Stromal cell of bone marrow (primary cell): Measurements from ENCODE around the gene HLA-DMB.

Source experiments
- DNase-seq: peaks from one replicate; pipeline ENCODE4 v3.0.0-alpha.2; 2012; ENCODE audit warnings: low read depth

HLA-DMB gene

DNA sequence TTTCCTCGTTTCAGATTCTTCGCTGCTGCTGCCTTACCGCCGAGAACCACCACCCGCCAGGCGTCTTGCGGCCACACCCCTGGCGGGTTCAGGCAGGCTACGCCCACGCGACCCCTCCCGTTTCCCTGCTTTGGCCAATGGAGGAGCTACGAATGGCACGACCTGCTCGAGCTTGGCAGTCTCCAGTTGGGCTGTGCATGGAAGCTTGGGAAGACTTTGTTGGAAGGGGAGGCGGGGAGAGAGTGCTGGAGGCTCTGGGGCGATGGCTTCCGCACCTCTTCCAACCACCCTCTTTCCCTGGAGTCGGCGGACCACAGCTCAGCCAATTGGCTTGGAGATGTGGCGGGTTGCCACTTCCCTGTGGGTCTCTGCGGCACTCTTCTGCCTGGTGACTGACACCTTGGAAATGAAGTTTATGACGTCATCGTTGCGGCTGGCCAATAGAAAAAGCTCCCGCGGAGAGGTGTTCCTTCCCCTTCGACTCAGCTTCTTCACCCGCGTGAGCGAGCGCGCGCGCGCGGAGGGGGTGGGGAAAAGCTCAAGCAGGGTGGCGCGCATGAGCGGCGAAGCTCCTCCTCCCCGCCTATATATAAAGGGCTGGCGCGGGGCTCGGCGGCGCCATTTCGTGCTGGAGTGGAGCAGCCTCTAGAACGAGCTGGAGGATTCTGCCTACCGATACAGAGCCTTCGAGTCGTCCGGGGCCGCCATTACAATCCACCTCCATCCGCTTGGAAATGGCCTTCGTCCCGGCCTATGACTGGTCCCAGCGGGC, 30.9 kb upstream of the HLA-DMB start:
- DNase-seq = peak; percentile 100

DNA sequence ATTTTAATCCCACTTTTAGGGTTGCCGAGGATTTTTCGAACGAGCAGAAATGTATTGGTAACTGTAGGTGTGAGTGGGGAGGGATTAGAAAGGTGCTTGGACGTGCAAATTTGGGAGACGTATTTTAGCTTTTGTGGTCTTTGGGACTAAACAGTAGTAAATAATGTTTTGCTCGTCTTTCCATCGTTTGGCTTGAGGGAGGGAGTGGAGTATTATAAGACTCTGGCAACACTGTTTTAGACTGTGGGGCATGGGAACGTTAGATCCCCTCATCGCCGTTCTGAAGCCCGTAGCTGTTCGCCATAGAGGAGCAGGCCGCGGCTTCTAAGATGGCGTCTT, 30.4 kb upstream of the HLA-DMB start:
- no peak for DNase-seq

DNA sequence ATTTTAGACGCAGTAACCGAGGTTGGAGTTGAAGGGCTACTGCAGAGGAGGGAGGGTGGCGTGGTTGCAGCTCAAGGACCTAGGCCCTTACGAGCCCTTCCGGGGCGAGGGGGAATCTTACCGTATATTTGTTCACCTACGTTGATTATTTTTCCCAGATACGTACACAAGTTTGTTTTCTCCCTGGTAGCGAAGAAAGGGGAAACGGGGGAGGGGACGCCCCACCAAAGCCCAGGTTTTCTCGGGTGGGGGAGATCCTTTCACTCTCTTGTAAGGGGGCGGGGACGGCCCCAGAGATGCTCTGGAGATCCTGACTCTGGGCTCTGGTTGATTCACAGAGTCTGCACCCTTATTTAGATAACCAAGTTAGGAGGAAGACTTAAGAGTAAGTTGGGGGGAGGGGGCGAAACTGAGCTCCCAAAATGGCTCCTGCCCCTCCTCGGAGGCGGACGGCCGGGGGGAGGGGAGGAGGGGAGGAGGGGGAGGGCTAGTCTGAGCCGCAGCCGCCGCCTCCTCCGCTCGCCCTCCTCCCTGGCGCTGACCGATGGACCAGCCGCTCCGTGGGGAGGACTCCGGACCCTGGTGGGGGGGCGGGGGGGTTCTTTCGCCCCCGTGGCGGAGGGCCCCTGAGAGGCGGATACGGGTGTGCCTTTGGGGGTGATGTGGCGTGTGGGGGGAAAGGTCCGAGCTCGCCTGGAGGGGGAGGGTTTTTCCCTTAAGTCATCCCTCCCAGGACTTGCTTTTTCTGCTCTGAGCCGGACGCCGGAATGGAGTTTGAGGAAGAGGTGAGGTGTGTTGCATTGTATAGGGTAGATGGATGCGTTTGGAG, 29.8 kb upstream of the HLA-DMB start:
- peak; percentile 83 for DNase-seq

DNA sequence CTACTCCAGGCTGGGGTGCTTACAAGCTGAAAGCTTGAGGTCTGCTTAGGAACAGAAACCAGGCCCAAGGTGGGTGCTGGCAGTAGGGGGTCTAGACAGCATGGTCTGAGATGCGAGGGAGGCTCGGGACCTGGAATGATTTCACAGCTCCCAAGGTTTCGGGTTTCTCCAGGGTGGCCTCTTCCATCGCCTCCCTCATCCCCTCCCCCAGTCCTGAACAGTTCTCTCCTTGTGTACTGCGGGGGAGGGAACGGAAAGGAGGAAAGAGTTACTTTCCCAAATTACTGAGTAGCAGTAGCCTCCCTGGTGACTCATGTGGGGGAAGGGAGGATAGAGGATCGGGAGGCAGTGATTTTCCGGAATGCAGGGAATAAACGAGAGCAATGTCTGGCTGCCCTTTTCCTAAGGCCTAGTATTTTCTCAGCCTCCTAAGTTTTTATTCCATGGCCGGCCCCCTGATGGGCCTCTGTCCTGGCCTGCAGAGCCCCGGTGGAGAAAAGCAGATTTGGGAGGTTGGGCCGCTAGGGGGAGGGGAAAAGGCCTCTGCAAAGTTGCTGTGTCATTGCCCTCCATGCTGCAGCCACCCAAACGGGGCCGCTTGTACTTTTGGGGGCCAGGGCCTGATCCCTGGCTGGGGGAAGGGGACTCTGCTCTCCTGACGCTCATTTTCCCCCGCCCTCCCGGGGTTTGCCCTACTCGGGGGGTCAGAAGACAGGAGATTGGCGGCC, 29.0 kb upstream of the HLA-DMB start:
- peak; percentile 97 for DNase-seq

DNA sequence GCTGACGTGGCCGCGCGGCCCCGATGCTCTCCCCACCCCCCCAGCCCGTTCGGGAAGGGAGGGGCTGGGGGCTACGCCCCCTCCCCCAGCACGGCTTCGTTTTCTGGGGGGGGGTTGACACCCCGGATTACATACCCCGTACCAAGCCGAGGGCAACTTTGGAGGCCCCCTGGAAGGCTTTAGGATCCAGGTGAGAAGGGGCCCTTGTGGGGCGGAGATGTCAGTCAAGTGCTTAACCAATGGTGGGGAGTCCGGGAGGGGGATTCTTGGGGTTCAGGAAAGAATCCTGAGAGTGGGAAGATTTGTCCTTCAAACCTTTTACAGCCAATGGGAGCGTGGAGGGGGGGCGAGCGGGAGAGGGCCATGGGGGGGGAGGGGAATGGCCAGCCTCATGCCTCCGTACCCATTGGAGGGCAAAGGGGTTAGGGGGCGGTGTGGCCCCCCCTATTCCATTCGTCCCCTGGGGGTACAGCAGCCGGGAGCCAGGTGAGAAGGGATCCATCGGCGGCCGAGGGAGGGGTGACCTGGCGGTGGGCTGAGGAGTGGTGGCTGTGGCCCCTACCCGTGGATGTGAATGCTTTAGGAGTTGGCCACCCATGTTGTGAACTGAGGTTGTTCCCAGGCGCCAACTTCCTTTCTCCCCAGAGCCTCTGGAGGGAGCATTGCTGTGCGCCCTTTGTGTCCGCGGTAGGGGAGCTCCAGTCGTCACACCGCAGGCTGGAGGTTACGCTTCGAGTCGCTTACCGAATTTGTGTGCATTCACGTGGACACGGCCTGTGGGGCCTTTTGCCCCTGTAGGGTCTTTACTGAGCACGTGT, 28.2 kb upstream of the HLA-DMB start:
- DNase-seq = peak; percentile 56

DNA sequence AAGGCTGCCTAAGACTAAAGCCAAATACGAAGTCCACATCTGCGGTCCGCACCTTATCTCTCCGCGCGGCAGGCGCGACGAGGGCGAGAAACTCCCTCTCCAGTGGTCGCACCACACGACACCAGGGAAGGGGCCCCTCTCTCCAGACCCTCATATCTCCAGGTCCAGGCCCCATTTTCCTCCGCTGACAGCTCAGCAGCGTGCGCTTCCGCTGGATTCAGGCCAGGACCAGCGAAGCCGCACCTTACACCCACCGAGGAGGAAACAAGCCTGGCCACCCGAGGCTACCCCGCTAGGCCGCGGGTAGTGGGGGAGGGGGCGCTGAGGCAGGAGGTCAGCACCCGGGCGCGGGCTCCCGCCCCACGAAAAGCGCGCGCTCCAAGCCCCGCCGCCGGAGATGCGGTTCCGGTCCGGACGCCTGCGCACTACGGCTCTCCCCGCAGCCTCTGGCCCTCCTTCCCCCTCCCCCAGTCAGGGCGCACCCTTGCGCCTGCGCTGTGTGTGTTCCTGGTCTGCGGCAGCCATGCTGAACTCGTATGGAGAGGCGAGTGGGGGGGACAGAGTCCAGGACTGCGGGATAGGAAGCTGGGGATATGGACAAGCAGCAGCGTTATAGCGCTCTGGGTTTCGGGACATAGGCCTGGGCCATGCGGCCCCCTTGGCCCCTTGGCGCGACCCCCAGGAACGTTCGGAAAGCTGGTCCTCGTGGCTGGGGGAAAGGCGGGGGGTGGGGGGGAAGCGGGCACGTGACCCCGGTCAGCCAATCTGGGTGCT, 27.5 kb upstream of the HLA-DMB start, which contains the start of gene BRD2:
BRD2 (plus strand) TSS at position 502 of the 774 bp plus-strand sequence. CDS start 4,305 bp downstream, outside the sequence.
- peak; percentile 94 for DNase-seq

DNA sequence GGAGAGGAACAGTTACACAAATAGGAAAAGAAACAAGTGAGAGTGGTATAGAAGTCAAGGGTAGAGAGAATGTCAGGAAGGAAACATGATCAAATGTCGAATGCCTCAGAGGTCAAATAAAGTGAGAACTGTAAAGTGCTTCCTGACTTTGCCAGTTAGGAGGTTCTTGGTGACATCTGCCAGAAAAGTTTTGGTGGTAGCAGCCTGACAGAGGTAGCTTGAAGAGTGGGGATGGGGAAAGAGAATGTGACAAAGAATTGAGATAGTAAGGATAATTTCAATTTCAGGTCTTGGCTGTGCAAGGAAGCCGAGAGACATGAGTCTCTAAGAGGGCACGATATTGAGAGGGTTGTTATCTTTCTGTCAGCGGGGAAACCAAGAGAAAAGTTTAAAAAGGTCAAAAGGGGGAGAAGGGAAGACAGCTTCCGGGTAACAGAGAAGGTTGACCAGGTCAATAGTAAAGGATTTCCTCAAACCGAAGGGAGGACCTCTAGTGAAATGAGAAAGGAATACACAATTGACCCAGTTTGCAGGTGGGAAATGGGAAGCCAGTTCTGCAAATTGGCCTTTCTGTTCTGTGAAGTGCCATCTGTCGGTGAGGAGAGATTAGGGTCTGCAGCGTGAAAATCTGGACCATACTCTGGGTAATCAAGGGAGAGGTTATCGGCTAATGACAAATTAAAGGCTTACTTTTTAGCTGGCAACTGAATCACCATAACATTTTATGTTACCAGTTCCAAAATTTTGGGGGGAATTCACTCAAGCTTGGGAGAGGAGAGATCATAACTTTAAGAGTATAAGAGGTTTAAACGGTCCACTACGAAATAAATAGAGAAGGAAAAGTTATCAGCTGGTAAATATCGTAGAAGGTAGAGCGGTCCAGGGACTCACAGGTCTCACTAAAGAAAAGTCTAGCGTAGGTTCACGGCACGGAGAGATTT, 26.6 kb upstream of the HLA-DMB start:
- DNase-seq = peak; percentile 52

DNA sequence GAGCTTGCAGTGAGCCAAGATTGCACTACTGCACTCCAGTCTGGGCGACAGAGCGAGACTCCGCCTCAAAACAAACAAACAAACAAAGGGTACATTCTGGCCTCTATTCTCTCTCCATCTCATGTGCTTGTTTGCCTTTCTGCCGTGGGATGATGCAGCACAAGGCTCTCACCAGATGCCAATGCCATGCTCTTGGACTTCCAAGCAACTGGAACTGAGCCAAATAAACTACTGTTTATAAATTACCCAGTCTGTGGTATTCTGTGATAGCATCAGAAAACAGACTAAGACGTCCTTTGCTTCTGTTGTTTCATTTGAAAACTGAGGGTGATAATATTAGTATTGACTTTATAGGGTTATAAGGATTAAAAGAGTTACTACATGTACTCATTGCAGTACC, 23.9 kb upstream of the HLA-DMB start:
- DNase-seq = no peak

DNA sequence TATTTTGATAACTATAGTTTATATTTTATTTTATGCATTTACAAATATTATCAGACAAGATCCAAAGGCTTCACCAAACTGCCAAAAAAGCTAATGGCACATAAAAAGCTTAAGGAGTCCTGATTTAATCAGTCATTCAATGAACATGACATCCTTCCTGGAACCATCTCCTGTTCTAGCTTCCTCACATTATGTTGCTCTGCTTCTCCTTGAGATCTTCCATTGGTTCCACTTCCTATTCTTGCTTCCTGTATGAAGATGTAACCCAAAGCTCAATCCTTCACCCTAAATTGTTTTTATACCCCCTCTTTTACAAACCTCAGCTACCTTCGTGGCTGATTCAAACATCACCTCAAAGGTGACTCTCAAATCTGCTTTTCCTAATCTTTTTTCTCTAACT, 23.0 kb upstream of the HLA-DMB start:
- DNase-seq = no peak

DNA sequence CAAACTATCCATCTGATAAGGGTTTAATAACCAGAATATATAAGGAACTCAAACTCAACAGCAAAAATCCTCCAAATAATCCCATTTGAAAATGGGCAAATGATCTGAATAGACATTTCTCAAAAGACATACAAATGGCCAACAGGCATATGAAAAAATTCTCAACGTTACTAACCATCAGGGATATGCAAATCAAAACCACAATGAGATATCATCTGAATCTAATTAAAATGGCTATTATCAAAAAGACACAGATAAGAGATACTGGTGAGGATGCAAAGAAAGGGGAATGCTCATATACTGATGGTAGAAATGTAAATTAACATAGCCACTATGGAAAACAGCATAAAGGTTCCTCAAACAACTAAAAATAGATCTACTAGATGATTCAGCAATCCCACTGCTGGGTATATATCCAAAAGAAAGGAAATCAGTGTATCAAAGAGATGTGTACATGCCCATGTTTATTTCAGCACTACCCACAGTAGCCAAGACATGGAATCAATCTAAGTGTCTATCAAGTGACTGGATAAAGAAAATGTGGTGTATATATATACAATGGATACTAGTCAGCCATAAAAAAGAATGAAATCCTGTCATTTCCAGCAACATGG, 21.5 kb upstream of the HLA-DMB start:
- DNase-seq = no peak

DNA sequence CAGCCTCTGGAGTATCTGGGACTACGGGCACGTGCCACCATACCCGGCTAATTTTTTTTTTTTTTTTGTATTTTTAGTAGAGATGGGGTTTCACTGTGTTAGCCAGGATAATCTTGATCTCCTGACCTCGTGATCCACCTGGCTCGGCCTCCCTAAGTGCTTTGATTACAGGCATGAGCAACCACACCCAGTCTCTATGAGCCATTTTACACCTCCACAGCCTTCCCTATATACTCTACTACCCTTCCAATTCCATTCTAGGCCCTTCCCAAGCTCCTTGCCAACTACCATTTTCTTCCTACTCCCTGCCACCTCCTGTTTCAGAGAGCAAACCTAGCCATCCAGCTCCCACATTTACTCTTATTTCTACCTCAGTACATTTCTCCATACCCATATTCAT, 19.7 kb upstream of the HLA-DMB start:
- no peak for DNase-seq

DNA sequence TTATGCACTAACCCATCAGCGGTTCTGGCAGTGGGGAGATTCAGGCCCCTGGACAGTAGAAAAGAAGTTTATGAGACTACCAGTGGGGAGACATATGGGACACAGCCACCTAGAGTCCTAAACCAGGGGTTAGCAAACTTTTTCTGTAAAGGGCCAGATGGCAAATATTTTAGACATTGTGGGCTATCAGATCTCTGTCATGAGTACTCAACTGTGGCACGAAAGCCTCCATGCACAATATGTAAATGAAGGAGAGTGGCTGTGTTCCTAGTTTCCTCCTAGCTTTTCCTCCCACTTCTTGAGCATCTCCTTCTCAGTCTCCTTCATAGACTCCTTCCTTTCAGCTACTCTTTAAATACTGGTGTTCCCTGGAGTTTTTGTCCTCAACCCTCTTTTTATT, 15.3 kb upstream of the HLA-DMB start:
- no peak for DNase-seq

DNA sequence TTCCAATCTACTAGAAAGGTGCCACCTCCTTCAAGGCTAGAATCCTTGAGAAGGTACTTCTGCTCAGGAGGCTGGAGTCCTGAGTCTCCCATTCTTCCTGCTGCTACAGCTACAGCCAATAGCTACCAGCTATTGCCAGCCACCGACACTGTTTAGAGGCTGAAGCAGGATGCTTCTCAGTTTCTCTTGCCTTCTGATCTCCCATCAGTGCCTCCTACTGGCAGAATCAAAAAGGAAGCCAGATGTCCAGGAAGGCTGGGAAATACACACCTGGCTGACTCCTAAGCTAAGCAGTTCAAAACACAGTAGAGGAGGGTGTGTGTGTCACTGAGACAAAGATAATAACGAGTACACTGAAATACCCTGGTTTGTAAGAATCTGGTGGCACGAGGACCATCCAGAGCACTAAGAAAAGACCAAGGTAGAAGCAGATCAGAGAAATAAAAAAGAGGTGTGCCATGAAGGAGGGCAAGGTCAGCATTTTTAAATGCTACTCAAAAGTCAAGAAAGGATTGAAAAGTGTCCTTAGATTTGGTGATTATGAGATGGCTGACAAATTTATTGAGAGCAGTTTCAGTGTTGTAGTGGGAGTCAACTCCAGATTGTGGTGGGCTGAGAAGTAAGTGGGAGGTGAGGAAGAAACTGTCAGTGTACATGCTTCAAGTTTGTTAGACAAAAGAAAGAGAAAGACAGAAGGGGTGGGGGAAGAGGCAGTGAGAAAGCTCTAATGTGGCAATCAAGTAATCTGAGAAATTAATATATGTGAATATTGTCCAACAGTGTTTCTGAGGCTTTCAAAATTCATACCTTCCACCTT, 14.4 kb upstream of the HLA-DMB start:
- no peak for DNase-seq

DNA sequence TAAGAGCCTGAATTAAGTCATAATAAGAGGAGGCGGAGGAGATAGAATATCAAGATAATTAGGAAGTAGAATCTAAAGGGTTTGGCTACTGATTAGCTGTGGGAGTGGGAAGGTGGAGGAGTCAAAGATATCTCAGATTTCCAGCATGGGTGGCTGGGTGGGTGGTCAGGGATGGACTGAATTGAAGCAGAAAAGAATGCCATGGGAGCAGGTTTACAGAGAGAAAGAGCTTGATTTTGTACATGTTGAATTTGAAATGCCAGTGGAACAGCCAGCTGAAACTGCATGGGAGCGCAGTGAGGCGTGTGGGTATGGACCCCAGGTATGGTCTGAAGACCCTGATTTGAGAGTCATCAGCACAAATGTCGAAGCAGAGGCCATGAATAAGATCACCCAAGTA, 13.4 kb upstream of the HLA-DMB start:
- DNase-seq = no peak

DNA sequence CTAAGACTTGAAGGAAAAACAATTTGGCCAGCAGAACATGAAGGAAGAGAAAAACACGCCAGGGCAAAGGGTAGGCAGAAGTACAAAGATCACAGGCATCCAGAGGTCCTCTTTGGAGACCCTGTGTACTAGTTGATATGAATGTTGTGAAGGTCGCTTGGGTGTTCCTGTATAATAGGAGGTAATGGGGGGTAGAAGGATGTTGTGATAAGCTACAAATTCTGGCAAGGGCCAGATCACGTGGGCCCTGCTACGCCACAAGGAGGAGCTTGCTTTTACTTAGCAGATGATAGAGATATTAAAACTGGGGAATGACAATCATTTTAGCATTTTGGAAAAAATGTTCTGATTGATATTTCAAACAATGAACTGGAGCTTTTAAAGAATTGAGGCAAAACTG, 12.9 kb upstream of the HLA-DMB start:
- no peak for DNase-seq

DNA sequence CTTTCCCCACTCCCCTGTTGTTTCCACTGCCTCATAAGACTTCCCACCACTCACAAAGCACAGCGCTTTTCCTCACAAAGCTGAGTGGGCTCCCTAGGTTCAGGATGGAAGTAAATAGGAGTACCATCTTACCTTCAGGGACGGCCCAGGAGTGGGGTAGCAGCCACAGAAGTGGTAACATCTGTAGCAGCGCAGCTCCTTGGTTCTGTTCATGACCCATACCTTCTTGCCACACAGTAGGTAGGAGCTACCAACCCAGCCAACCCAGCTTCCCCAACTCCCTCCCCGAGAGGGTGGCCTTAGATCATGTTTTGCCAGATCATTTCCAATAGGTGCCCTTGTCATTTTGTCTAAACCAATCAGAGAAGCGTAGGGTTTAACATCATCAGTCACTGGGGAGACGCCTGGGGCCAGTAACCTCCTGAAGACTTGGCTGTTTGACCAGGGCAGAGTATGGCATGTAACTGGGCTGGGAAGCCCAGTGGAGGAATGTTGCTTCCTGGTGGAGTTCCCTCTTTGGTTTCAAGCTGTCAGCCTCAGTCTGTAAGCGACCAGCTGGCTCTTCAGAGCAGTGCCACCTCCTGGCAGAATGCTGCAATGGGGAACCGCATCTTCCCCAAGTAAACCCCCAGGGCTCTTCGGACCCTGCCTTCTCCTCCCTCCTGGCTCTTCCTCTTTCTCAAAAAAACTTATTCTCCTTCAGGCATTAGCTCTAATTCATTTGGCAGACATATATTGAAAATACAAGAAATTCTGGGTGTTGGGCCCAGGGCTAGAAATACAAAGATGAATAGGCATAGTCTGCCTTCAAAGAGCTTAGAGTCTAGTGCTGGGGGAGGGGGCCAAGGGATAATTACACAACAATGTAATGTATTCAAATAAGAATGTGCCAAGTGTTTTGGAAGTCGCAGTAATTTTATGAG, 12.2 kb upstream of the HLA-DMB start, which contains the start of gene HLA-DMA:
HLA-DMA (minus strand) TSS at position 281 of the 923 bp plus-strand sequence; CDS start at position 220, 61 bp downstream.
- peak; percentile 99 for DNase-seq

DNA sequence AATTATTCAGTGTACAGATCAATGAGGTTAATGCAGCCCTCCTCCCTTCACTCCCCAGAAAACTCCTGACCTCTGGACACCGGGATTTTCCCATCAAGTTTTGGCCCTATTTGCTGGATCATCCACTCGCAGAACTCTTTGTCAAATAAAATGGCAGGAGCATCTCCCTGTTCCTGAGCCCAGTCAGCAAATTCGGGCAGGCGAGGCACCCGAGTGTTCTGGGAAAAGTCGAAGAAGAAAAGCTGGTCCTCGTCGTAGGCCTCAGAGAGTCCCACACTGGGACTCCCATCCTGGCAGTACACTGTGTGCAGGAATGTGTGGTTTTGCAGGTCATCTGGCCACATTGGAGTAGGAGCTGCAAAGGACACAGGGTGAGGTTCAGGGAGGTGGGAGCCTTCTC, 9.6 kb upstream of the HLA-DMB start:
- no peak for DNase-seq
